GM19240 (cell line): ENCODE data around the gene MEGF10.
"Not testable (repeated sequence)": the region's sequence is repeated elsewhere in the genome, so short reads cannot be mapped to it uniquely, and the experiment has no call there.

Source experiments
- DNase-seq: peaks from one replicate; pipeline ENCODE4 v3.0.0; 2011; ENCODE audit warnings: low spot score; ENCODE audit not compliant: insufficient read length

MEGF10 gene

GRCh38 chr5:127290019-127290945, at the start of gene MEGF10:
MEGF10 (plus strand) TSS chr5:127290796; CDS start chr5:127331309, 40,513 bp downstream.
- no peak for DNase-seq

- no peak for DNase-seq
These were observed 47.6 kb upstream of the MEGF10 start for GRCh38 chr5:127243011-127243410.

- DNase-seq: no peak
These were observed 35.8 kb upstream of the MEGF10 start for GRCh38 chr5:127254729-127255284.

GRCh38 chr5:127256886-127257597, 33.6 kb upstream of the MEGF10 start:
- no peak for DNase-seq

- no peak for DNase-seq
These were observed 29.9 kb upstream of the MEGF10 start for GRCh38 chr5:127260686-127261085.

- DNase-seq: not testable (repeated sequence)
These were observed 25.1 kb upstream of the MEGF10 start for GRCh38 chr5:127265473-127265872.

GRCh38 chr5:127268342-127268741, 22.3 kb upstream of the MEGF10 start:
- not testable (repeated sequence) for DNase-seq

- DNase-seq: not testable (repeated sequence)
These were observed 19.9 kb upstream of the MEGF10 start for GRCh38 chr5:127270713-127271112.

GRCh38 chr5:127275641-127276193, 14.9 kb upstream of the MEGF10 start:
- no peak for DNase-seq

- DNase-seq: no peak
These were observed 9.9 kb upstream of the MEGF10 start for GRCh38 chr5:127280491-127281220.

GRCh38 chr5:127281609-127282008, 9.0 kb upstream of the MEGF10 start:
- DNase-seq: no peak

GRCh38 chr5:127288676-127289075, 1.9 kb upstream of the MEGF10 start:
- DNase-seq: no peak

- DNase-seq: no peak
These were observed 524 bp downstream of the MEGF10 start for GRCh38 chr5:127290946-127291693.

- no peak for DNase-seq
These were observed 1.6 kb downstream of the MEGF10 start for GRCh38 chr5:127292030-127292735.

GRCh38 chr5:127293373-127293772, 2.8 kb downstream of the MEGF10 start:
- DNase-seq: no peak

- DNase-seq: no peak
These were observed 4.2 kb downstream of the MEGF10 start for GRCh38 chr5:127294829-127295228.

GRCh38 chr5:127295454-127295853, 4.9 kb downstream of the MEGF10 start:
- no peak for DNase-seq

GRCh38 chr5:127296321-127296720, 5.7 kb downstream of the MEGF10 start:
- DNase-seq: no peak

- DNase-seq: not testable (repeated sequence)
These were observed 6.3 kb downstream of the MEGF10 start for GRCh38 chr5:127296894-127297293.
